ENCODE results near the gene PEX11B. TPM values are rescaled to one million over a fixed set of nuclear protein-coding genes. Genes with fewer than 3 reads are reported as not detected.

PEX11B gene
- total and polyA plus RNA-seq, 2 of the 4 experiments (the other 2 are of a cell fraction), result 15.4 to 24.3 TPM

DNA sequence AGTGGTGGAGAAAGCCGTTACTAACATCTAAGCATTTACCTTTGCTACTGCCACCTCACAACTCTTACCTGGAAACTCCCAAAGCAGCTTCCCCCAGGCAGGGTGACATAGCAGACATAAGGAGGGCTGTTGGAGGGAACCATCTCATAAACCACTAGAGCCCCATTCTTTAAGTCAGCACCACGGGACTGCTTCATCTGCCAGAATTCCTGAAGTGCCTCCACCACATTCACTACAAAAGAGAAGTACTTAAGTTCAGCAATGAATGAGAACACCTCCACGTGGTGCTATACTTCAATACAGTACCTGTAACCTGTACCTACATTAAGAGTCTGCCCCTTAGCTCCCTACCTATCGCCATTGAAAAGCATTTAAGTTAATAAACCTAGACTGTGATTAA lies 29.0 kb upstream of the PEX11B start:
- Histone ChIP-seq H2BK5ac (ENCODE audit: low read depth, low read length, poor library complexity, severe bottlenecking) (no peak overlapping the region), H2BK15ac (ENCODE audit: low read depth, low read length) (no peak overlapping the region), H3K9me1 (ENCODE audit: insufficient read depth, low read length) (peaks cover 7% of the 10 kb centered on the region), H2AK5ac (ENCODE audit: low read depth, low read length) (no peak overlapping the region), H3K27me3 (ENCODE audit: control insufficient read depth, insufficient read depth, low read length) (no peaks in the 10 kb centered on the region), H3K4me3 (ENCODE audit: insufficient read depth, low read depth, low read length) (no peak overlapping the region), H4K91ac (ENCODE audit: insufficient read depth, low read depth, low read length) (no peak overlapping the region), H3K27ac (ENCODE audit: insufficient read depth, low read length) (no peak overlapping the region), H3K4me1 (ENCODE audit: control insufficient read depth, insufficient read depth, low read length) (no peaks in the 10 kb centered on the region), H3K4me2 (ENCODE audit: low read depth, low read length) (no peak overlapping the region), H4K5ac (ENCODE audit: low read depth, low read length) (no peak overlapping the region), H4K20me1 (ENCODE audit: insufficient read depth, low read length) (peaks cover 9% of the 10 kb centered on the region; the same call in 1 of the 2 replicates), H3K18ac (ENCODE audit: low read depth, low read length) (no peak overlapping the region), H3K79me1 (ENCODE audit: low read depth in 1 of 2, low read length in 2 of 2) (peaks cover 36 to 61% of the 10 kb centered on the region in 2 experiments), H3K23ac (ENCODE audit: low read depth, low read length) (no peak overlapping the region), H3K9me3 (ENCODE audit: control insufficient read depth, insufficient read depth, low read length) (no peaks in the 10 kb centered on the region), H2BK120ac (ENCODE audit: low read depth, low read length) (no peak overlapping the region), H2AK9ac (replicated peaks; ENCODE audit: low read depth, low read length, poor library complexity) (no peak overlapping the region), H3K14ac (replicated peaks; ENCODE audit: low read depth, low read length) (no peak overlapping the region), H2AFZ (replicated peaks; ENCODE audit: low read length, poor library complexity) (no peak overlapping the region), H3K4ac (ENCODE audit: low read depth, low read length) (no peak overlapping the region), H3K36me3 (ENCODE audit: control insufficient read depth, insufficient read depth, low read length) (peaks cover 18% of the 10 kb centered on the region), H4K8ac (ENCODE audit: low read depth in 2 of 2, low read length in 2 of 2) (no peak overlapping the region), H3K56ac (ENCODE audit: extremely low read depth, insufficient read depth, low read length) (no peak overlapping the region), H3K9ac (ENCODE audit: low read depth, low read length) (no peak overlapping the region), H2BK20ac (ENCODE audit: low read depth, low read length) (no peak overlapping the region)
- ATAC-seq (ENCODE audit: low read depth) (no peak), DNase-seq (no peak)
- WGBS, 2 experiments (ENCODE audit: extremely low coverage in 2 of 2, insufficient read length in 1 of 2), result 83% methylated on average over 2 of the region's 4 CpGs; no CpG with 5 or more reads in 1 of the 2 experiments
- CTCF ChIA-PET, result no interaction called here
- in situ Hi-C loops (cut with MboI; ENCODE audit: low sequenced_read_pairs), result no loop called here
- BruUV-seq (replicated peaks), result no TSS peak
- dilution Hi-C loops (cut with HindIII; ENCODE audit: low sequenced_read_pairs, unreplicated experiment), result no loop called here
- intact Hi-C loops (cut with micrococcal nuclease), result no loop called here
- POLR2A ChIA-PET (ENCODE audit: unreplicated experiment), result no interaction called here
- no peak for TF ChIP-seq POLR2A (IDR thresholded peaks at IDR 0.05; ENCODE audit: low read depth, low read length)
- no peak for TF ChIP-seq CEBPB (IDR thresholded peaks at IDR 0.05; ENCODE audit: low read depth, low read length)
- TF ChIP-seq, protein P1, sequence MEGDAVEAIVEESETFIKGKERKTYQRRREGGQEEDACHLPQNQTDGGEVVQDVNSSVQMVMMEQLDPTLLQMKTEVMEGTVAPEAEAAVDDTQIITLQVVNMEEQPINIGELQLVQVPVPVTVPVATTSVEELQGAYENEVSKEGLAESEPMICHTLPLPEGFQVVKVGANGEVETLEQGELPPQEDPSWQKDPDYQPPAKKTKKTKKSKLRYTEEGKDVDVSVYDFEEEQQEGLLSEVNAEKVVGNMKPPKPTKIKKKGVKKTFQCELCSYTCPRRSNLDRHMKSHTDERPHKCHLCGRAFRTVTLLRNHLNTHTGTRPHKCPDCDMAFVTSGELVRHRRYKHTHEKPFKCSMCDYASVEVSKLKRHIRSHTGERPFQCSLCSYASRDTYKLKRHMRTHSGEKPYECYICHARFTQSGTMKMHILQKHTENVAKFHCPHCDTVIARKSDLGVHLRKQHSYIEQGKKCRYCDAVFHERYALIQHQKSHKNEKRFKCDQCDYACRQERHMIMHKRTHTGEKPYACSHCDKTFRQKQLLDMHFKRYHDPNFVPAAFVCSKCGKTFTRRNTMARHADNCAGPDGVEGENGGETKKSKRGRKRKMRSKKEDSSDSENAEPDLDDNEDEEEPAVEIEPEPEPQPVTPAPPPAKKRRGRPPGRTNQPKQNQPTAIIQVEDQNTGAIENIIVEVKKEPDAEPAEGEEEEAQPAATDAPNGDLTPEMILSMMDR (conservative IDR thresholded peaks at IDR 0.05; ENCODE audit: low read depth, low read length), result no peak
- no peak for TF ChIP-seq NFE2L2 (IDR thresholded peaks at IDR 0.05; ENCODE audit: low read depth, low read length)
- TF ChIP-seq RCOR1 (IDR thresholded peaks at IDR 0.05; ENCODE audit: insufficient replicate concordance, low read length), result no peak
- TF ChIP-seq MAZ (IDR thresholded peaks at IDR 0.05; ENCODE audit: borderline replicate concordance, low read depth, low read length), result no peak
- no peak for TF ChIP-seq CHD1 (IDR thresholded peaks at IDR 0.05; ENCODE audit: low read depth, low read length)

Data from IMR-90 (cell line).